ENCODE data around the gene USP3.

The USP3 gene

GRCh38 chr15:63469984-63470383, 34.4 kb upstream of the USP3 start:
- H3K36me3 Mint-ChIP-seq (ENCODE audit: low read depth): no peaks in the 10 kb centered on the region
- DNase-seq: no peak
- H3K4me3 Mint-ChIP-seq: no peak overlapping the region
- no peaks in the 10 kb centered on the region for H3K27me3 Mint-ChIP-seq
- H3K9me3 Mint-ChIP-seq: no peaks in the 10 kb centered on the region
- H3K27ac Mint-ChIP-seq: no peak overlapping the region
- H3K4me1 Mint-ChIP-seq (ENCODE audit: low read depth): peaks cover 57% of the 10 kb centered on the region

- Mint-ChIP-seq H3K4me1 (ENCODE audit: low read depth) (peaks cover 65% of the 10 kb centered on the region), H3K27ac (peak overlapping the region; percentile 89)
- DNase-seq: peak; percentile 26
Observed at GRCh38 chr15:63473007-63473748, 31.2 kb upstream of the USP3 start.

GRCh38 chr15:63473749-63473998, 30.7 kb upstream of the USP3 start:
- Mint-ChIP-seq H3K27ac (peak overlapping the region; percentile 89), H3K9me3 (no peaks in the 10 kb centered on the region), H3K4me1 (ENCODE audit: low read depth) (peaks cover 64% of the 10 kb centered on the region), H3K27me3 (no peaks in the 10 kb centered on the region), H3K36me3 (ENCODE audit: low read depth) (no peaks in the 10 kb centered on the region), H3K4me3 (no peak overlapping the region)
- no peak for DNase-seq

More at GRCh38 chr15:63473007-63473748, 31.2 kb upstream of the USP3 start:
- Mint-ChIP-seq H3K27me3 (no peaks in the 10 kb centered on the region), H3K4me3 (no peak overlapping the region), H3K9me3 (no peaks in the 10 kb centered on the region), H3K36me3 (ENCODE audit: low read depth) (no peaks in the 10 kb centered on the region)

- H3K4me1 Mint-ChIP-seq (ENCODE audit: low read depth): peaks cover 64% of the 10 kb centered on the region
- peak overlapping the region; percentile 43 for H3K4me3 Mint-ChIP-seq
- no peaks in the 10 kb centered on the region for H3K9me3 Mint-ChIP-seq
- H3K27ac Mint-ChIP-seq: peak overlapping the region; percentile 89
- peak; percentile 67 for DNase-seq
- H3K27me3 Mint-ChIP-seq: no peaks in the 10 kb centered on the region
- H3K36me3 Mint-ChIP-seq (ENCODE audit: low read depth): no peaks in the 10 kb centered on the region
Observed at GRCh38 chr15:63473999-63474809, 30.2 kb upstream of the USP3 start.

- Mint-ChIP-seq H3K4me3 (no peak overlapping the region), H3K4me1 (ENCODE audit: low read depth) (peaks cover 66% of the 10 kb centered on the region), H3K27me3 (no peaks in the 10 kb centered on the region), H3K9me3 (no peaks in the 10 kb centered on the region), H3K27ac (peak overlapping the region; percentile 89), H3K36me3 (ENCODE audit: low read depth) (no peaks in the 10 kb centered on the region)
- DNase-seq: peak; percentile 34
Observed at GRCh38 chr15:63474810-63475316, 29.5 kb upstream of the USP3 start.

GRCh38 chr15:63475707-63476106, 28.7 kb upstream of the USP3 start:
- peak overlapping the region; percentile 19 for H3K27ac Mint-ChIP-seq
- no peaks in the 10 kb centered on the region for H3K27me3 Mint-ChIP-seq
- H3K9me3 Mint-ChIP-seq: no peaks in the 10 kb centered on the region
- H3K4me3 Mint-ChIP-seq: no peak overlapping the region
- H3K4me1 Mint-ChIP-seq (ENCODE audit: low read depth): peaks cover 71% of the 10 kb centered on the region
- peak; percentile 29 for DNase-seq
- H3K36me3 Mint-ChIP-seq (ENCODE audit: low read depth): no peaks in the 10 kb centered on the region

GRCh38 chr15:63476229-63476632, 28.2 kb upstream of the USP3 start:
- Mint-ChIP-seq H3K36me3 (ENCODE audit: low read depth) (no peaks in the 10 kb centered on the region), H3K4me1 (ENCODE audit: low read depth) (peaks cover 76% of the 10 kb centered on the region), H3K4me3 (no peak overlapping the region), H3K9me3 (no peaks in the 10 kb centered on the region), H3K27ac (peak overlapping the region; percentile 19), H3K27me3 (no peaks in the 10 kb centered on the region)
- peak; percentile 26 for DNase-seq

GRCh38 chr15:63478243-63478642, 26.1 kb upstream of the USP3 start:
- Mint-ChIP-seq H3K4me1 (ENCODE audit: low read depth) (peaks cover 83% of the 10 kb centered on the region), H3K36me3 (ENCODE audit: low read depth) (no peaks in the 10 kb centered on the region), H3K9me3 (no peaks in the 10 kb centered on the region), H3K4me3 (no peak overlapping the region), H3K27ac (peak overlapping the region; percentile 30), H3K27me3 (no peaks in the 10 kb centered on the region)
- no peak for DNase-seq

- H3K27me3 Mint-ChIP-seq: no peaks in the 10 kb centered on the region
- no peaks in the 10 kb centered on the region for H3K36me3 Mint-ChIP-seq (ENCODE audit: low read depth)
- no peak overlapping the region for H3K4me3 Mint-ChIP-seq
- no peak for DNase-seq
- H3K27ac Mint-ChIP-seq: peak overlapping the region; percentile 88
- no peaks in the 10 kb centered on the region for H3K9me3 Mint-ChIP-seq
- peaks cover 86% of the 10 kb centered on the region for H3K4me1 Mint-ChIP-seq (ENCODE audit: low read depth)
Observed at GRCh38 chr15:63480441-63480821, 24.0 kb upstream of the USP3 start.

GRCh38 chr15:63481105-63481810, 23.1 kb upstream of the USP3 start:
- no peaks in the 10 kb centered on the region for H3K27me3 Mint-ChIP-seq
- H3K4me3 Mint-ChIP-seq: no peak overlapping the region
- peaks cover 86% of the 10 kb centered on the region for H3K4me1 Mint-ChIP-seq (ENCODE audit: low read depth)
- peak; percentile 36 for DNase-seq
- peak overlapping the region; percentile 88 for H3K27ac Mint-ChIP-seq
- H3K9me3 Mint-ChIP-seq: no peaks in the 10 kb centered on the region
- H3K36me3 Mint-ChIP-seq (ENCODE audit: low read depth): no peaks in the 10 kb centered on the region

GRCh38 chr15:63482874-63483323, 21.5 kb upstream of the USP3 start:
- DNase-seq: no peak
- Mint-ChIP-seq H3K4me1 (ENCODE audit: low read depth) (peaks cover 88% of the 10 kb centered on the region), H3K27me3 (no peaks in the 10 kb centered on the region), H3K4me3 (no peak overlapping the region), H3K9me3 (no peaks in the 10 kb centered on the region), H3K27ac (peak overlapping the region; percentile 27), H3K36me3 (ENCODE audit: low read depth) (no peaks in the 10 kb centered on the region)

- peak overlapping the region; percentile 80 for H3K27ac Mint-ChIP-seq
- no peak for DNase-seq
- no peaks in the 10 kb centered on the region for H3K36me3 Mint-ChIP-seq (ENCODE audit: low read depth)
- no peaks in the 10 kb centered on the region for H3K27me3 Mint-ChIP-seq
- H3K9me3 Mint-ChIP-seq: no peaks in the 10 kb centered on the region
- H3K4me1 Mint-ChIP-seq (ENCODE audit: low read depth): peaks cover 85% of the 10 kb centered on the region
- H3K4me3 Mint-ChIP-seq: no peak overlapping the region
Observed at GRCh38 chr15:63483521-63484371, 20.6 kb upstream of the USP3 start.

GRCh38 chr15:63484433-63485186, 19.8 kb upstream of the USP3 start:
- Mint-ChIP-seq H3K4me3 (no peak overlapping the region), H3K4me1 (ENCODE audit: low read depth) (peaks cover 76% of the 10 kb centered on the region)
- DNase-seq: no peak

More at GRCh38 chr15:63484433-63485186, 19.8 kb upstream of the USP3 start:
- Mint-ChIP-seq H3K27me3 (no peaks in the 10 kb centered on the region), H3K36me3 (ENCODE audit: low read depth) (no peaks in the 10 kb centered on the region), H3K9me3 (no peaks in the 10 kb centered on the region), H3K27ac (peak overlapping the region; percentile 80)
